ENCODE data around the gene PLPPR5. TPM values are rescaled to one million over a fixed set of nuclear protein-coding genes. Genes with fewer than 3 reads are reported as not detected.

The PLPPR5 gene
- total and polyA plus RNA-seq, 2 experiments from 2014 or later: not detected

DNA sequence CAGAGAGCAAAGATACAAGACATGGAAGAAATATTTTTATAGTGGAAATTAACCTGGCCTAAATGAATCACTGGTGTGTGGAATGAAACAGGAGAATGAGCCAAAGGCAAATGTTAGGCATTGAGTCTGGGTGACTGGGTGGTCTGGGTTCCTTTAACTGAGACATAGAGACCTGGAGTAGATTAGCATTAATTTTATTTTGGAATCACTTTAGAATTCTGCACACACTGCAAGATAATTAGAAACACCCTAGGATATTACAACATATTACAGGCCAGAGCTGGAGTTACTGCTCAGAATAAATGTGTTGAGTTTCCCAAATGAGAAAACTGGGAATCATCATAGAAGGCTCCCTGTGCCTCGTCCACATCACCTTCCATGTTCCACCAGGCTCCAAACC lies 85.5 kb downstream of the PLPPR5 start:
- Histone ChIP-seq H4K20me1 (ENCODE audit: insufficient read depth) (no peaks in the 10 kb centered on the region), H3K9me3 (ENCODE audit: low read depth) (no peaks in the 10 kb centered on the region), H3K9me2 (ENCODE audit: insufficient read depth) (no peaks in the 10 kb centered on the region), H3K4me3 (no peak overlapping the region), H3K79me2 (ENCODE audit: insufficient read depth) (no peaks in the 10 kb centered on the region), H3K4me1 (ENCODE audit: insufficient read depth) (peaks cover 27% of the 10 kb centered on the region), H3K36me3 (ENCODE audit: low read depth) (no peaks in the 10 kb centered on the region), H3K27ac (no peak overlapping the region), H3K4me2 (ENCODE audit: unreplicated experiment) (no peak overlapping the region), H2AFZ (no peak overlapping the region), H3K9ac (no peak overlapping the region), H3K27me3 (replicated peaks; ENCODE audit: insufficient read depth) (no peaks in the 10 kb centered on the region), H3F3A (ENCODE audit: insufficient read depth) (peaks cover 20% of the 10 kb centered on the region)
- TF ChIP-seq EZH2 (IDR thresholded peaks at IDR 0.05; ENCODE audit: insufficient read depth, poor library complexity, severe bottlenecking): no peak
- TF ChIP-seq EZH2phosphoT487 (IDR thresholded peaks at IDR 0.05; ENCODE audit: insufficient read depth, low read depth): no peak
- DNase-seq: no peak
- WGBS, 2 experiments (ENCODE audit: low coverage in 1 of 2, low lambda C conversion rate in 2 of 2, missing lambda C conversion rate in 2 of 2): 41 to 50% methylated on average over 1 of the region's 1 CpG
- in situ Hi-C loops (cut with MboI): no loop called here

GRCh38 chr1:98914547-98914946 lies 90.1 kb downstream of the PLPPR5 start:
- Histone ChIP-seq H3K4me2 (ENCODE audit: unreplicated experiment) (no peak overlapping the region), H3K9ac (no peak overlapping the region), H3K79me2 (ENCODE audit: insufficient read depth) (no peaks in the 10 kb centered on the region), H2AFZ (no peak overlapping the region), H3K27ac (no peak overlapping the region), H3K9me3 (ENCODE audit: low read depth) (no peaks in the 10 kb centered on the region), H3K27me3 (replicated peaks; ENCODE audit: insufficient read depth) (no peaks in the 10 kb centered on the region), H4K20me1 (ENCODE audit: insufficient read depth) (no peaks in the 10 kb centered on the region), H3K9me2 (ENCODE audit: insufficient read depth) (no peaks in the 10 kb centered on the region), H3K4me3 (no peak overlapping the region), H3K36me3 (ENCODE audit: low read depth) (no peaks in the 10 kb centered on the region), H3K4me1 (ENCODE audit: insufficient read depth) (peaks cover 4% of the 10 kb centered on the region), H3F3A (ENCODE audit: insufficient read depth) (peaks cover 9% of the 10 kb centered on the region; the same call in 1 of the 2 replicates)
- in situ Hi-C loops (cut with MboI): no loop called here
- no peak for DNase-seq
- 52 to 56% methylated on average over 3 of the region's 3 CpGs for WGBS, 2 experiments (ENCODE audit: low coverage in 1 of 2, low lambda C conversion rate in 2 of 2, missing lambda C conversion rate in 2 of 2)
- TF ChIP-seq EZH2phosphoT487 (IDR thresholded peaks at IDR 0.05; ENCODE audit: insufficient read depth, low read depth) (no peak), EZH2 (IDR thresholded peaks at IDR 0.05; ENCODE audit: insufficient read depth, poor library complexity, severe bottlenecking) (no peak)

GRCh38 chr1:98910827-98911226 lies 93.8 kb downstream of the PLPPR5 start:
- no peak overlapping the region for H3K4me3 ChIP-seq
- no peak overlapping the region for H3K27ac ChIP-seq
- H4K20me1 ChIP-seq (ENCODE audit: insufficient read depth): no peaks in the 10 kb centered on the region
- in situ Hi-C loops (cut with MboI): no loop called here
- TF ChIP-seq EZH2phosphoT487 (IDR thresholded peaks at IDR 0.05; ENCODE audit: insufficient read depth, low read depth) (no peak), EZH2 (IDR thresholded peaks at IDR 0.05; ENCODE audit: insufficient read depth, poor library complexity, severe bottlenecking) (no peak)
- no peak for DNase-seq
- no peaks in the 10 kb centered on the region for H3K9me3 ChIP-seq (ENCODE audit: low read depth)
- no peaks in the 10 kb centered on the region for H3K27me3 ChIP-seq (replicated peaks; ENCODE audit: insufficient read depth)
- H3K36me3 ChIP-seq (ENCODE audit: low read depth): no peaks in the 10 kb centered on the region
- H3K9ac ChIP-seq: no peak overlapping the region
- H3K4me1 ChIP-seq (ENCODE audit: insufficient read depth): no peaks in the 10 kb centered on the region
- WGBS, 2 experiments (ENCODE audit: low coverage in 1 of 2, low lambda C conversion rate in 2 of 2, missing lambda C conversion rate in 2 of 2): 88 to 97% methylated on average over 2 of the region's 2 CpGs
- H3K4me2 ChIP-seq (ENCODE audit: unreplicated experiment): no peak overlapping the region
- no peak overlapping the region for H2AFZ ChIP-seq
- H3K9me2 ChIP-seq (ENCODE audit: insufficient read depth): no peaks in the 10 kb centered on the region
- H3F3A ChIP-seq (ENCODE audit: insufficient read depth): no peaks in the 10 kb centered on the region
- no peaks in the 10 kb centered on the region for H3K79me2 ChIP-seq (ENCODE audit: insufficient read depth)

GRCh38 chr1:98908980-98909379 lies 95.7 kb downstream of the PLPPR5 start:
- in situ Hi-C loops (cut with MboI): no loop called here
- Histone ChIP-seq H3K4me1 (ENCODE audit: insufficient read depth) (no peaks in the 10 kb centered on the region), H3K4me2 (ENCODE audit: unreplicated experiment) (no peak overlapping the region), H3K36me3 (ENCODE audit: low read depth) (no peaks in the 10 kb centered on the region), H3K4me3 (no peak overlapping the region), H4K20me1 (ENCODE audit: insufficient read depth) (no peaks in the 10 kb centered on the region), H2AFZ (no peak overlapping the region), H3K9ac (no peak overlapping the region), H3K27ac (no peak overlapping the region), H3K27me3 (replicated peaks; ENCODE audit: insufficient read depth) (no peaks in the 10 kb centered on the region), H3K9me2 (ENCODE audit: insufficient read depth) (no peaks in the 10 kb centered on the region), H3K79me2 (ENCODE audit: insufficient read depth) (no peaks in the 10 kb centered on the region), H3K9me3 (ENCODE audit: low read depth) (no peaks in the 10 kb centered on the region), H3F3A (ENCODE audit: insufficient read depth) (no peaks in the 10 kb centered on the region)
- no peak for DNase-seq
- 97% methylated on average over 1 of the region's 1 CpG; no CpG with 5 or more reads in 1 of the 2 experiments for WGBS, 2 experiments (ENCODE audit: low coverage in 1 of 2, low lambda C conversion rate in 2 of 2, missing lambda C conversion rate in 2 of 2)
- TF ChIP-seq EZH2 (IDR thresholded peaks at IDR 0.05; ENCODE audit: insufficient read depth, poor library complexity, severe bottlenecking) (no peak), EZH2phosphoT487 (IDR thresholded peaks at IDR 0.05; ENCODE audit: insufficient read depth, low read depth) (no peak)

DNA sequence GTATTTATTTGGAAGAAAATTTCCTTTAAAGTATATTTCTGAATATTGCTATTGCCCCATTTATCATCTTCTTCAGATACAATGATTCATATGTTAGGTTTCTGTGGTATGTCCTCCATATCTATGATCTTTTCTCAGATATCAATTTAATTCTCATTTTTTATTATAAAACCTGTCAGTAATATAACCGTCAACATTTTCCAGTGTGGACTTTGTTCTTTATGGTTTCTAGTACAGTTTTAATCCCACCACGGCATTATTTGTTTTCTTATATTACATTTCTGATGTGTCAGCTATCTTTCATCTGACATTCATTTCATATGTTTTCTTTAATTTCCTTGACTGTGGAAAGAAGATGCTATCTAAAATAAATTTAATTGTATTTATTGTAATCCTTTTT lies 97.9 kb downstream of the PLPPR5 start:
- no peak overlapping the region for H2AFZ ChIP-seq
- no peaks in the 10 kb centered on the region for H3F3A ChIP-seq (ENCODE audit: insufficient read depth)
- no peaks in the 10 kb centered on the region for H3K79me2 ChIP-seq (ENCODE audit: insufficient read depth)
- in situ Hi-C loops (cut with MboI): no loop called here
- no peaks in the 10 kb centered on the region for H4K20me1 ChIP-seq (ENCODE audit: insufficient read depth)
- no peak overlapping the region for H3K4me2 ChIP-seq (ENCODE audit: unreplicated experiment)
- peaks cover 9% of the 10 kb centered on the region for H3K4me1 ChIP-seq (ENCODE audit: insufficient read depth)
- TF ChIP-seq EZH2 (IDR thresholded peaks at IDR 0.05; ENCODE audit: insufficient read depth, poor library complexity, severe bottlenecking) (no peak), EZH2phosphoT487 (IDR thresholded peaks at IDR 0.05; ENCODE audit: insufficient read depth, low read depth) (no peak)
- H3K27me3 ChIP-seq (replicated peaks; ENCODE audit: insufficient read depth): no peaks in the 10 kb centered on the region
- H3K27ac ChIP-seq: no peak overlapping the region
- DNase-seq: no peak
- no peaks in the 10 kb centered on the region for H3K9me2 ChIP-seq (ENCODE audit: insufficient read depth)
- no peak overlapping the region for H3K4me3 ChIP-seq
- WGBS, 2 experiments (ENCODE audit: low coverage in 1 of 2, low lambda C conversion rate in 2 of 2, missing lambda C conversion rate in 2 of 2): 67 to 73% methylated on average over 2 of the region's 2 CpGs
- H3K36me3 ChIP-seq (ENCODE audit: low read depth): no peaks in the 10 kb centered on the region
- no peaks in the 10 kb centered on the region for H3K9me3 ChIP-seq (ENCODE audit: low read depth)
- H3K9ac ChIP-seq: no peak overlapping the region

Data from GM23248 (cell line).